Choroid plexus epithelial cell (primary cell): ENCODE data around the gene DST.

ENCODE experiments used
- DNase-seq: peaks from one replicate; pipeline ENCODE4 v3.0.0-alpha.2; 2010; ENCODE audit warnings: low read depth
- H3K4me3 ChIP-seq: 2 replicates; pipeline ENCODE4 v1.5.1; 2011; ENCODE audit warnings: low read depth, mild to moderate bottlenecking, control low read depth, low read length, moderate library complexity
- CTCF ChIP-seq: conservative IDR thresholded peaks from 2 replicates; pipeline ENCODE4 v1.5.1; 2011; ENCODE audit warnings: low read depth, mild to moderate bottlenecking, control low read depth, inconsistent platforms, low read length, moderate library complexity

The DST gene

GRCh38 chr6:56647172-56647762 lies 4.6 kb upstream of the DST start:
- no peak overlapping the region for H3K4me3 ChIP-seq
- DNase-seq: no peak
- no peak for TF ChIP-seq CTCF

- no peak for TF ChIP-seq CTCF
- H3K4me3 ChIP-seq: no peak overlapping the region
- no peak for DNase-seq
Observed at GRCh38 chr6:56644366-56644765, 1.7 kb upstream of the DST start.

GRCh38 chr6:56643379-56644089 lies 845 bp upstream of the DST start:
- no peak overlapping the region for H3K4me3 ChIP-seq
- no peak for TF ChIP-seq CTCF
- DNase-seq: no peak

- TF ChIP-seq CTCF: no peak
- no peak overlapping the region for H3K4me3 ChIP-seq
- no peak for DNase-seq
Observed at GRCh38 chr6:56640374-56640773, 2.3 kb downstream of the DST start.

GRCh38 chr6:56638760-56639159 lies 3.9 kb downstream of the DST start:
- TF ChIP-seq CTCF: no peak
- no peak overlapping the region for H3K4me3 ChIP-seq
- no peak for DNase-seq

GRCh38 chr6:56637640-56638039 lies 5.0 kb downstream of the DST start:
- no peak overlapping the region for H3K4me3 ChIP-seq
- DNase-seq: peak; percentile 79

More at GRCh38 chr6:56637640-56638039, 5.0 kb downstream of the DST start:
- peak; percentile 69 for TF ChIP-seq CTCF
